Glutamatergic neuron (in vitro differentiated cells): ENCODE measurements around the gene NFIC. TPM values are rescaled to one million over a fixed set of nuclear protein-coding genes. Genes with fewer than 3 reads are reported as not detected.

ENCODE experiments used
- DNase-seq: peaks from one replicate; pipeline ENCODE4 v3.0.0; 2022
- H3K27ac Mint-ChIP-seq: one replicate; pipeline ENCODE4 v1.8.0; 2020; ENCODE audit warnings: mild to moderate bottlenecking, mixed read lengths, inconsistent platforms; ENCODE audit not compliant: unreplicated experiment
- H3K27me3 Mint-ChIP-seq: one replicate; pipeline ENCODE4 v1.8.0; 2020; ENCODE audit warnings: mild to moderate bottlenecking, moderate library complexity, mixed read lengths, inconsistent platforms; ENCODE audit not compliant: unreplicated experiment
- H3K36me3 Mint-ChIP-seq: one replicate; pipeline ENCODE4 v1.8.0; 2020; ENCODE audit warnings: mild to moderate bottlenecking, mixed read lengths, inconsistent platforms; ENCODE audit not compliant: unreplicated experiment
- H3K4me1 Mint-ChIP-seq: one replicate; pipeline ENCODE4 v1.8.0; 2020; ENCODE audit warnings: mild to moderate bottlenecking, low read depth, mixed read lengths, inconsistent platforms; ENCODE audit not compliant: unreplicated experiment
- H3K4me3 Mint-ChIP-seq: one replicate; pipeline ENCODE4 v1.8.0; 2020; ENCODE audit warnings: mild to moderate bottlenecking, mixed read lengths, inconsistent platforms; ENCODE audit not compliant: unreplicated experiment
- H3K9me3 Mint-ChIP-seq: one replicate; pipeline ENCODE4 v1.8.0; 2020; ENCODE audit warnings: mild to moderate bottlenecking, moderate library complexity, mixed read lengths, inconsistent platforms; ENCODE audit not compliant: unreplicated experiment
- CTCF ChIP-seq: fragments of 200-600 bp; sonication (generic); IDR thresholded peaks from one replicate; pipeline ENCODE4 v1.5.0; 2021; ENCODE audit not compliant: partially characterized antibody, unreplicated experiment
- total RNA-seq: library from RNA; stranded (reverse); fragmentation: NEBNext Ultra II Directional; extraction: Animal tissue kit (Norgen Biotek cat#: 25700); gene quantifications from one replicate; pipeline ENCODE4 v1.2.1, GENCODE V29; 2021; ENCODE audit not compliant: unreplicated experiment

NFIC gene
- total RNA-seq, 1 donor from 2014 or later = 2.0 TPM

- no peaks in the 10 kb centered on the region for H3K4me1 Mint-ChIP-seq
- H3K9me3 Mint-ChIP-seq = peaks cover 1% of the 10 kb centered on the region
- no peak overlapping the region for H3K4me3 Mint-ChIP-seq
These were observed 34.8 kb downstream of the NFIC start for GRCh38 chr19:3401004-3401768.

DNA sequence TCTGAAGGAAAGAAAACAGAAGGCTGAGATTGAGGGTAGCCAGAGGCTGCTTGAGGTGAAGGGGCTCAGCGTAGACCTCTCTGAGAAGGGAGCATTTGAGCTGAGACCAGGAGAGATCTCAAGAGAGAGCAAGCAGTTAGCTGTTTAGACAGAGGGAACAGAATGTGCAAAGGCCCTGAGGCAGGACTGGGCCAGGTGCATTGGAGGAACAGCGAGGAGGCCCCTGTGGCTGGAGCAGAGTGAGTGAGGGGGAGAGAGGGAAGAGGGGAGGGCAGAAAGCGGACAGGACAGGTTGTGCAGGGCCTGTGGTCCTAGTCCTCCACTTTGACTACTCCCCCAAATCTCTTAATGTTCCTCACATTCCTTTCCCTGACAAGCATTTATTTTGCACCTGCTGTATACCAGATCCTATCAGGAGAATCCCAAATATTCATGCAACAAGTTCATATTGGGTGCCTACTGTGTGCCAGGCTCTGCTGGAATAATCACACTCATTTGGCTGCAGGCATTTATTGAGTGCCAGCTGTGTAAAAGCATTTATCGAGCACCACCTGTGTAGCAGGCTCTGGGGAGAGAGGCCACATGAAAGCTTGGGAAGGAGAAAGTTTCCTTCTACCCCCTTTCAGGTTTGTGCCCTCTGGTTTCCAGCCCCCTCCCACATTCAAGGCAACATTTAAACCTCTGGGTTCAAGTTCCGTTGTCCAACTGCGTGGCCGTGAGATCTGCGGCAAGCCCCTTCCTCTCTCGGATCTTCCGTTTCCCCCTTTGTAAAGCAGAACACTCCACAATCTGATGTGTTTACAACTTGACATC lies 36.5 kb downstream of the NFIC start:
- Mint-ChIP-seq H3K4me1 (no peaks in the 10 kb centered on the region), H3K9me3 (peaks cover 1% of the 10 kb centered on the region), H3K4me3 (no peak overlapping the region), H3K27ac (no peak overlapping the region), H3K27me3 (peaks cover 9% of the 10 kb centered on the region), H3K36me3 (no peaks in the 10 kb centered on the region)
- TF ChIP-seq CTCF = no peak
- DNase-seq = no peak

More at GRCh38 chr19:3401004-3401768, 34.8 kb downstream of the NFIC start:
- DNase-seq = no peak
- H3K36me3 Mint-ChIP-seq = no peaks in the 10 kb centered on the region
- no peak overlapping the region for H3K27ac Mint-ChIP-seq
- TF ChIP-seq CTCF = no peak
- H3K27me3 Mint-ChIP-seq = peaks cover 7% of the 10 kb centered on the region

DNA sequence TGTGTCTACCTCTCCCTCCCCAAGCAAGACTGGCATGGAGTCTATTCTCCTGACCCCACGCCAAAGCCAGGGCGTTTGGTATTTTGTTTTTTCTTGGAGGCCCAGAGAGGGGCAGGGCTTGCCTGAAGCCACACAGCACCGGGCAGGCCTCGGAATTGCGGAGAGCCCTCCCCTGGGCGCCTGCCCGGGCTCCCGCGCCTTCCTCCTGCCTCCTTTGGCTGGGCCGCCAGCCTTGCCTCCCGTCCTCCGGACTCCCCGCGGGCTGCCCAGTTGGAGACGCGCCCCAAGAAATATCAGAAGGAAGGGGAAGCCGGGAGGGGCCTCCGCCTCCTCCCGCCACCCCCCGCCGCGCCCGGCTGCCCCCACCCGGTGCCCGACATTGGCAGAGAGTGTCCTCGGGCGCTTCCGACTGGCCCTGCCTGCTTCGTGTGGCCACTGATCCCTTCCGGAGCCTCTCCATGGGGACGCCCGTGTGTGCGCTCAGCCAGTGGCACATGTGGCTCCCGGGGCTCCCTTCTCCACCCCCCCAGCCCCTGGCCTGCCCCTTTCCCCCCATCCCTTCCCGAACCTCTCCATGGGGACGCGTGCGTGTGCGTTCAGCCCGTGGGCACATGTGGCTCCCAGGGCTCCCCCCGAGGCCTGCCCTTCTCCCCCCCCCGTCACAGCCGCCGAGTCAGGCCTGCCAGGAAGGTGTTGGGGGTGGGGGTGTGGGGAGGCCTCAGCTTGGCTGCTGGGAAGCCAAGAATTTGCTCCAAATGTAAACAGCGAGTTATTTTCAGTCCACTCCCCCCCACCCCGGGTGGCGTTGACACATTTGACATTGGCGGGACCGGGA lies 37.3 kb downstream of the NFIC start:
- Mint-ChIP-seq H3K27ac (no peak overlapping the region), H3K9me3 (peaks cover 1% of the 10 kb centered on the region), H3K4me1 (no peaks in the 10 kb centered on the region), H3K4me3 (no peak overlapping the region), H3K36me3 (no peaks in the 10 kb centered on the region), H3K27me3 (peaks cover 8% of the 10 kb centered on the region)
- no peak for TF ChIP-seq CTCF
- DNase-seq = no peak

DNA sequence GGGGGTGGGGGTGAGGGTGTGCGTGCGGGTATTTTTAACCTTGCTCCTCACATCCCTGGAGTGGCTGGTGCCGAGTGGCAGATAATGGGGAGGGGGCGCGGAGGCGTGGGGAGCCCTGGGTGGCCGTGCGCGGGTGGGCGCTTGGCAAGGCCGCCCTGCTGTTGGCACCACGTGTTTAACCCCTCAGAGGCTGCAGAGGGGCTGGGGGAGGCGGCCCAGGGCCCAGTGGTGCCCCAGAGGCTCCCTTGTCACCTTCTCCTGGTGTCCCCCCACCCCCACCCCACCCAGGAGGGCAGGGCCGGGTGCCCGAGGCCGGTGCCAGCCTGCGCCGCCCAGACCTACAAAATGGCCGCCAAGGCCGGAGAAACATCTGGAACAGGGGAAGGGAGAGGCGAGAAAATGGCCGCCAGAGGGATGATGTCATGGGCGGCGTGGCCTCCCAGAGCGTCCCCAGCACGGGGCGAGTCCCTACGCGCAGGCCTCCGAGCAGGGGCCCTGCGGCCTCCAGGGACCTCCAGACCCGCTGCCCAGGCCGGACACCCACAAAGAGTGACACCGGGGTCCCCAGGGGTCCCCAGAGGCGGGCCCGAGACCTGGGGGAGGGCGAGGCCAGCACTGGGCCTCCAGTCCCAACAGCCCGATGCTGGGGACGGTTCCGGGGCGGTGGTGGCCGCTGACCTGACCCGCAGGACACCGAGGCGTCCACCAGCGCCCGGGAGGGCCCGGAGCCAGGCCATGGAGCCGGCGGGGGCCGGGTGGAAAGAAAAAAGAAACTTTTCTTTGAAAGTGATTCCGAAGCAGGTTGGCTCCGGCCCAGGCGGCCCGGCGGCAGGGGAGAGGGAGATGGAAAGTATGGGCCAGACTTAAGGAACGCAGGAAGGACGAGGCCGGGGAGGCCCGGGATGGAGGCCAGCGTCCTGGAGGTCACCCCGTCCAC lies 38.2 kb downstream of the NFIC start:
- H3K36me3 Mint-ChIP-seq = no peaks in the 10 kb centered on the region
- no peak for DNase-seq
- peaks cover 1% of the 10 kb centered on the region for H3K9me3 Mint-ChIP-seq
- H3K4me3 Mint-ChIP-seq = no peak overlapping the region
- H3K4me1 Mint-ChIP-seq = no peaks in the 10 kb centered on the region
- no peak overlapping the region for H3K27ac Mint-ChIP-seq
- no peak for TF ChIP-seq CTCF
- H3K27me3 Mint-ChIP-seq = peaks cover 11% of the 10 kb centered on the region
